Naive thymus-derived CD4-positive, alpha-beta T cell (primary cell): ENCODE measurements around the gene CDC42BPG. TPM values are rescaled to one million over a fixed set of nuclear protein-coding genes. Genes with fewer than 3 reads are reported as not detected.
A peak's percentile ranks its signal among the peaks of the same experiment; 100 is the strongest.

Experiments used
- ATAC-seq: fragments of 150-1000 bp; cut with Tn5 transposase; 2 replicates; pipeline ENCODE4 v1.10.0; 2021; ENCODE audit warnings: mild to moderate bottlenecking, moderate library complexity
- CTCF ChIA-PET: fragments of 350-600 bp; sonication (Branson Sonifier 250); formaldehyde crosslinking; loops from one replicate; lab custom pipeline; 2021; ENCODE audit warnings: antibody characterized with exemption; lab: Charles Lee
- POLR2A ChIA-PET: fragments of 350-600 bp; sonication (Branson Sonifier 250); formaldehyde crosslinking; loops from one replicate; lab custom pipeline; 2021; ENCODE audit warnings: antibody characterized with exemption, inconsistent platforms; lab: Charles Lee
- DNase-seq, 9 donors: peaks; one replicate each; pipeline versions ENCODE4 v3.0.0 to v3.0.0-alpha.2; 2020 to 2022; ENCODE audit warnings: mixed read lengths in 1 of 9
- H3K27ac ChIP-seq: one replicate; pipeline ENCODE4 v1.7.0; 2013; ENCODE audit warnings: mild to moderate bottlenecking, low read depth, low read length, moderate library complexity
- H3K27me3 ChIP-seq, 2 donors: one replicate each; pipeline ENCODE4 v1.7.0; 2013; ENCODE audit warnings: low read length in 2 of 2, mild to moderate bottlenecking in 2 of 2, moderate library complexity in 2 of 2; ENCODE audit not compliant: control insufficient read depth in 2 of 2, insufficient read depth in 2 of 2
- H3K36me3 ChIP-seq, 3 experiments: 1 replicate in 2 of 3; 2 replicates in 1 of 3; pipeline ENCODE4 v1.7.0; 2013; ENCODE audit warnings: low read length in 3 of 3, mild to moderate bottlenecking in 3 of 3, moderate library complexity in 1 of 3; ENCODE audit not compliant: insufficient read depth in 3 of 3, control insufficient read depth in 2 of 3
- H3K4me1 ChIP-seq, 2 donors: one replicate each; pipeline ENCODE4 v1.7.0; 2013; ENCODE audit warnings: low read length in 2 of 2, mild to moderate bottlenecking in 2 of 2, moderate library complexity in 1 of 2; ENCODE audit not compliant: control insufficient read depth in 2 of 2, insufficient read depth in 2 of 2
- H3K4me3 ChIP-seq: 2 replicates; pipeline ENCODE4 v1.7.0; 2013; ENCODE audit warnings: mild to moderate bottlenecking, low read length
- H3K9me3 ChIP-seq, 3 experiments: 1 replicate in 2 of 3; 2 replicates in 1 of 3; pipeline ENCODE4 v1.7.0; 2013; ENCODE audit warnings: low read length in 3 of 3; ENCODE audit not compliant: control insufficient read depth in 2 of 3
- H3K27ac Mint-ChIP-seq, 9 donors: one replicate each; pipeline ENCODE4 v1.8.0; 2020 to 2022; ENCODE audit warnings: mixed read lengths in 9 of 9, mild to moderate bottlenecking in 8 of 9, moderate library complexity in 5 of 9, inconsistent platforms in 2 of 9
- H3K27me3 Mint-ChIP-seq, 5 donors: one replicate each; pipeline ENCODE4 v1.8.0; 2021 to 2022; ENCODE audit warnings: mixed read lengths in 5 of 5, mild to moderate bottlenecking in 1 of 5
- H3K36me3 Mint-ChIP-seq, 5 donors: one replicate each; pipeline ENCODE4 v1.8.0; 2020 to 2022; ENCODE audit warnings: mixed read lengths in 5 of 5, mild to moderate bottlenecking in 3 of 5, inconsistent platforms in 1 of 5
- H3K4me1 Mint-ChIP-seq, 7 donors: one replicate each; pipeline ENCODE4 v1.8.0; 2020 to 2022; ENCODE audit warnings: mixed read lengths in 7 of 7, mild to moderate bottlenecking in 3 of 7, inconsistent platforms in 1 of 7
- H3K4me3 Mint-ChIP-seq, 10 donors: one replicate each; pipeline ENCODE4 v1.8.0; 2020 to 2022; ENCODE audit warnings: mild to moderate bottlenecking in 10 of 10, mixed read lengths in 10 of 10, moderate library complexity in 6 of 10, inconsistent platforms in 2 of 10
- H3K9me3 Mint-ChIP-seq, 11 donors: one replicate each; pipeline ENCODE4 v1.8.0; 2020 to 2022; ENCODE audit warnings: mixed read lengths in 11 of 11, mild to moderate bottlenecking in 4 of 11, inconsistent platforms in 1 of 11, moderate library complexity in 1 of 11
- intact Hi-C, 2 donors: fragments of 100-400 bp; cut with micrococcal nuclease; formaldehyde crosslinking; loops; one replicate each; pipeline ENCODE4 v1.15.1; 2023
- polyA plus RNA-seq, 2 donors: library from polyadenylated mRNA; unstranded; fragments of 300-500 nt; fragmentation: Illumina TruSeq; gene quantifications; one replicate each; pipeline ENCODE4 v1.2.3, GENCODE V29; 2021
- total RNA-seq, 6 experiments: library from RNA in 5 of 6; stranded (reverse) in 5 of 6; gene quantifications; 1 replicate in 5 of 6; 2 replicates in 1 of 6; pipeline ENCODE4 v1.2.3 and lab custom pipeline; 2021 to 2026

Gene CDC42BPG
- total and polyA plus RNA-seq, 7 experiments from 2014 or later, result 0.22 to 9.2 (median 6.9) TPM

DNA sequence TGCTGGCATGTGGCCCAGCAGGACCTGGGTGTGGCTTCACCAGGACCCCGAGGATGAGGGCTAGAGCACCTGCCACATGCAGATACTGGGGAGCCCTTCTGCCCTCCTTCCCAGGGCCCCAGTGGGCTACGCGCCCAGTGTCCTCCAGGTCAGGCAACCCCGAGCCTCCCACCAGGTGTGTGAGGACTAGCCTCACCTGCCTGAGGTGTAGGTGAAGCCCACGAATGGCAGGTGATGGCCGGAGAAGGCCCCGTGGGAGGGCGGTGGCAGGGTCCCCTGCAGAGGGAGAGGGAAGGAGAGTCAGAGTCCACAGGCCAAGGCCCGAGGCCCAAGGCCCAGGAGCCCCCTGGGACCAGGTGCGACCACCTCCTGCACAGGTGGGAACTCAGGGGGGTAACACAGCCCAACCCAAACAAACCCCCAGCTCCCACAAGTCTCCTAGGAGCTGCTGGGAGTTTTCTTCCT lies 6.5 kb downstream of the CDC42BPG start:
- DNase-seq, result peak in 1 of 9 donors; percentile 7
- H3K27me3 ChIP-seq, result no peaks in the 10 kb centered on the region
- intact Hi-C loops, result no loop called here
- no peak overlapping the region for H3K27ac ChIP-seq
- POLR2A ChIA-PET, result no interaction called here
- no peak overlapping the region for H3K4me3 Mint-ChIP-seq
- no peaks in the 10 kb centered on the region for H3K9me3 ChIP-seq
- H3K27me3 Mint-ChIP-seq, result no peaks in the 10 kb centered on the region
- CTCF ChIA-PET, result no interaction called here
- peaks cover 0 to 3% (median 0%) of the 10 kb centered on the region in 5 donors for H3K36me3 Mint-ChIP-seq
- H3K36me3 ChIP-seq, result peaks cover 0 to 68% (median 0%) of the 10 kb centered on the region in 3 experiments
- no peaks in the 10 kb centered on the region for H3K9me3 Mint-ChIP-seq
- H3K4me3 ChIP-seq, result no peak overlapping the region
- peaks cover 0 to 2% (median under 1%) of the 10 kb centered on the region in 7 donors for H3K4me1 Mint-ChIP-seq
- H3K27ac Mint-ChIP-seq, result no peak overlapping the region
- ATAC-seq, result no peak
- H3K4me1 ChIP-seq, result no peaks in the 10 kb centered on the region

DNA sequence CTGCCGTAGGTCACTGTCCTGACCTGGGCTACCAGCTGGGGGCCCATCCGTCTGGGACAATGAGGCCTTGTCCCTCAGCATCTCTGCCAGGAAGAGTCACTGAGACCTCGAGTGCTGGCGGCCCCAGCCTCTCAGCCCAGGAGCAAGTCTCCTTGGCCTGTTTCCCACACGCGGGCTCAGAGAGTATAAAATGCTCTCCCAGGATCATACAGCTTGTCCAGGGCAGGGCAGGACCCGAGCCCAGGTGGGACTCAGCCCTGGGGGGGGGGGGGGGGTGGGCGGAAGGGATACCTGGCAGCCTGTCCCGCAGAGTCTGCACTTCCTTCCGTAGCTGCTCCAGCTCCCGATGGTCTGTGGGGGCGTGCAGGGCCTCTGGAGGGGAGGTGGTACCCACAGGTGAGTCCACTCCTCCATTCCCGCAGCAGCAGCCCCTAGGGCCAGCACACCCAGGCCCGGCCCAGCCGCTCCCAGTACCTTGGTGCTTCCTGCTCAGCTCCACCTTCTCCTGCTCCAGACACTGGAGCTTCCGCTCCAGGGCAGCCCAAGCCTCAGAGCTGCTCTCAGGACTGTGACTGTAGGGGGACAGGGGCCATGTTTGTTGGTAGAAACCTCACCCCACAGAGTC lies 7.9 kb downstream of the CDC42BPG start:
- no peaks in the 10 kb centered on the region for H3K9me3 Mint-ChIP-seq
- POLR2A ChIA-PET, result no interaction called here

DNA sequence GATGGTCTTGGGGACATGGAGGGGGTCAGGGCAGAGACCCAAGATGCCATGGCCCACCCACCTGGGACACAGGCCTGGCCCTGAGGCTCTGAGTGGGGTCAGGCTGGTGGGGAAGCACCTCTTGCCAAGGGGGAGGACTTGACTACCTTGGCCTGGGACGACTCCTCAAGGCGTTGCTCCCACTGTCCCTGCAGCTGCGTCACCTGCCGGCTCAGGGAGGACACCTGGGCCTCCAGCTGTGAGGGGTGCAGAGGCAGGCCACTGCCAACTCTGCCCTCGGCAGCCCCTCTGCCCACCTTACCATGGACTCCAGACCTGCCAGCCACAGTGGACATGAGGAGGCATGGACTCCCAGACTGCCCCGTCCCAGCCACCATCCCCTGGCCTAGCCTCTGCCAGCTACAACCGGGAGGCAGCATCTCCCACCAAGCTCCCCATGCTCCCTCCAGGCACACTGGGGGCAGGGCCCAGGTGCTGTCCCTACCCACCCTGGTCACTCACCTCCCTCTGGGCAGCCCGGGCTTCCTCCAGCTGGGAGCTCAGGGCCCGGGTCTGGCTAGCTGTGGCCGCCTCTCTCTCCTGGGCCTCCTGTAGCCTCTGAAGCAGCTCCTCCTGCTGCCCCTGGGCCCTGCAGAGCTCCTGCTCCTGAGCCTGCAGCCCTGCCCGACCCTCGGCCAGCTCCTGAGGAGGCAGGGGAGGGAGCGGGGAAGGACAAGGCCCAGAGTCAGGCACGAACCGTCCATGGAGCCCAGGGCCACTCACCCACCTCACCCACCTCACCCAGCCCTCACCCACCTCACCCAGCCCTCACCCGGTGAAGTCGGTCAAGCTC lies 8.6 kb downstream of the CDC42BPG start:
- no peak for ATAC-seq
- ChIA-PET POLR2A (no interaction called here), CTCF (interaction anchor here (1.0 to 1.1 kb wide), 2 partner anchors 12 to 153 kb away, joined by 3 to 4 read pairs; no protein-coding TSS in a partner anchor)
- intact Hi-C loops, result no loop called here
- DNase-seq, result peak in 1 of 9 donors; percentile 7
- Histone ChIP-seq H3K9me3 (no peaks in the 10 kb centered on the region), H3K36me3 (peaks cover 0 to 87% (median 0%) of the 10 kb centered on the region in 3 experiments), H3K27ac (no peak overlapping the region), H3K4me3 (no peak overlapping the region), H3K4me1 (no peaks in the 10 kb centered on the region), H3K27me3 (no peaks in the 10 kb centered on the region)
- no peak overlapping the region for H3K27ac Mint-ChIP-seq
- H3K36me3 Mint-ChIP-seq, result peaks cover 0 to 5% (median 0%) of the 10 kb centered on the region in 5 donors
- H3K4me3 Mint-ChIP-seq, result no peak overlapping the region
- no peaks in the 10 kb centered on the region for H3K27me3 Mint-ChIP-seq
- no peaks in the 10 kb centered on the region for H3K4me1 Mint-ChIP-seq
- no peaks in the 10 kb centered on the region for H3K9me3 Mint-ChIP-seq

More for the DNA sequence above, 7.9 kb downstream of the CDC42BPG start:
- H3K9me3 ChIP-seq, result no peaks in the 10 kb centered on the region
- no peak overlapping the region for H3K27ac ChIP-seq
- H3K4me3 Mint-ChIP-seq, result no peak overlapping the region
- ATAC-seq (no peak), DNase-seq (peak in 1 of 9 donors; percentile 7)
- CTCF ChIA-PET, result interaction anchor here (0.8 to 1.1 kb wide), 3 partner anchors 11 to 152 kb away, joined by 3 to 4 read pairs (median 3); no protein-coding TSS in a partner anchor
- H3K27me3 ChIP-seq, result no peaks in the 10 kb centered on the region
- H3K4me3 ChIP-seq, result no peak overlapping the region
- H3K27ac Mint-ChIP-seq, result no peak overlapping the region
- H3K4me1 Mint-ChIP-seq, result no peaks in the 10 kb centered on the region
- H3K36me3 ChIP-seq, result peaks cover 0 to 82% (median 0%) of the 10 kb centered on the region in 3 experiments
- no peaks in the 10 kb centered on the region for H3K27me3 Mint-ChIP-seq
- intact Hi-C loops, result no loop called here
- H3K36me3 Mint-ChIP-seq, result peaks cover 0 to 5% (median 0%) of the 10 kb centered on the region in 5 donors
- no peaks in the 10 kb centered on the region for H3K4me1 ChIP-seq

GRCh38 chr11:64834723-64835615 lies 9.5 kb downstream of the CDC42BPG start:
- peak in 1 of 9 donors; percentile 3 for DNase-seq
- no peaks in the 10 kb centered on the region for H3K4me1 Mint-ChIP-seq
- Histone ChIP-seq H3K27me3 (no peaks in the 10 kb centered on the region), H3K9me3 (no peaks in the 10 kb centered on the region), H3K4me3 (no peak overlapping the region), H3K36me3 (peaks cover 0 to 83% (median 0%) of the 10 kb centered on the region in 3 experiments), H3K4me1 (no peaks in the 10 kb centered on the region), H3K27ac (no peak overlapping the region)
- ChIA-PET POLR2A (interaction anchor here (1.1 kb wide), 1 partner anchor 44 kb away, joined by 4 read pairs; no protein-coding TSS in a partner anchor), CTCF (interaction anchor here (0.8 kb wide), 1 partner anchor 10 kb away, joined by 5 read pairs; the partner anchor contains the start of gene CDC42BPG)
- no peak overlapping the region for H3K27ac Mint-ChIP-seq
- no peaks in the 10 kb centered on the region for H3K27me3 Mint-ChIP-seq
- no peak for ATAC-seq
- intact Hi-C loops, result no loop called here
- no peaks in the 10 kb centered on the region for H3K9me3 Mint-ChIP-seq
- H3K4me3 Mint-ChIP-seq, result no peak overlapping the region
- H3K36me3 Mint-ChIP-seq, result peaks cover 0 to 5% (median 0%) of the 10 kb centered on the region in 5 donors

GRCh38 chr11:64834031-64834722 lies 10.3 kb downstream of the CDC42BPG start:
- Mint-ChIP-seq H3K27ac (no peak overlapping the region), H3K4me1 (no peaks in the 10 kb centered on the region), H3K4me3 (no peak overlapping the region), H3K9me3 (no peaks in the 10 kb centered on the region), H3K36me3 (peaks cover 0 to 5% (median 0%) of the 10 kb centered on the region in 5 donors), H3K27me3 (no peaks in the 10 kb centered on the region)
- no peak overlapping the region for H3K4me3 ChIP-seq
- POLR2A ChIA-PET, result interaction anchor here (0.6 to 1.1 kb wide), 2 partner anchors 43 to 109 kb away, joined by 3 to 4 read pairs; no protein-coding TSS in a partner anchor
- ATAC-seq, result no peak
- CTCF ChIA-PET, result interaction anchor here (0.8 kb wide), 1 partner anchor 10 kb away, joined by 5 read pairs; the partner anchor contains the start of gene CDC42BPG
- H3K4me1 ChIP-seq, result no peaks in the 10 kb centered on the region
- H3K36me3 ChIP-seq, result peaks cover 0 to 83% (median 0%) of the 10 kb centered on the region in 3 experiments
- no peaks in the 10 kb centered on the region for H3K9me3 ChIP-seq
- H3K27me3 ChIP-seq, result no peaks in the 10 kb centered on the region
- peak in 1 of 9 donors; percentile 3 for DNase-seq
- no peak overlapping the region for H3K27ac ChIP-seq
- intact Hi-C loops, result no loop called here
